Uterus (tissue), 2 donors: ENCODE data around the gene WWOX.

Experiments
- CTCF ChIP-seq, 4 experiments: fragments of 200-600 bp in 2 of 4; fragments of 450-650 bp in 2 of 4; sonication (generic) in 2 of 4; IDR thresholded peaks; one replicate each; pipeline ENCODE4 v1.5.1; 2016 to 2019; ENCODE audit warnings: antibody characterized with exemption in 4 of 4, mild to moderate bottlenecking in 2 of 4, moderate library complexity in 1 of 4
- POLR2A ChIP-seq, 2 donors: fragments of 450-650 bp; IDR thresholded peaks; one replicate each; pipeline ENCODE4 v1.6.1; 2016; ENCODE audit warnings: antibody characterized with exemption in 2 of 2, mild to moderate bottlenecking in 1 of 2, moderate library complexity in 1 of 2

DNA sequence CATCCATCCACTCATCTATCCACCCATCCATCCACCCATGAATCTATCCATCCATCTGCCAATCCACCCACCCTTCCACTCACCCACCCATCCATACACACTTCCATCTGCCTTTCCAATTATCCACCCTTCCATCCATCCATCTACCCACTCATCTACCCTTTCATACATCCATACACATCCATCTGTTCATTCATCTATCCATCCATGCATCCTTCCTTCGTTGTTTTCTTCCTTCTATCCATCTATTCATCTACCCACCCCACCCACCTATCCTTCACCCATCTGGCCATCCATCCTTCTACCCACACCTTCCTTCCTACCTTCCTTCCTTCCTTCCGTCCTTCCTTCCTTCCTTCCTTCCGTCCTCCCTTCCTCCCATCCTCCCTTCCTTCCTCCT, 106.1 kb downstream of the WWOX start:
- TF ChIP-seq POLR2A (IDR thresholded peaks at IDR 0.05) = no peak
- no peak for TF ChIP-seq CTCF (IDR thresholded peaks at IDR 0.05)
